Neuronal stem cell (in vitro differentiated cells): ENCODE measurements around the gene SCNN1B.
A peak's percentile ranks its signal among the peaks of the same experiment; 100 is the strongest.

Source experiments
- DNase-seq: peaks from one replicate; pipeline ENCODE4 v3.0.0-alpha.2; 2013; ENCODE audit warnings: low spot score
- H2AFZ ChIP-seq: one replicate; pipeline ENCODE4 v1.6.1; 2013; ENCODE audit warnings: mild to moderate bottlenecking, low read length, inconsistent platforms
- H2AK5ac ChIP-seq: 2 replicates; pipeline ENCODE4 v1.6.1; 2013; ENCODE audit warnings: low read depth, mild to moderate bottlenecking, inconsistent platforms, low read length, moderate library complexity, mixed read lengths
- H2BK120ac ChIP-seq: 2 replicates; pipeline ENCODE4 v1.6.1; 2013; ENCODE audit warnings: low read depth, mild to moderate bottlenecking, inconsistent platforms, low read length, moderate library complexity, mixed read lengths
- H2BK12ac ChIP-seq: one replicate; pipeline ENCODE4 v1.6.1; 2013; ENCODE audit warnings: low read length, inconsistent platforms
- H2BK15ac ChIP-seq: 2 replicates; pipeline ENCODE4 v1.6.1; 2013; ENCODE audit warnings: mild to moderate bottlenecking, low read length, inconsistent platforms, mixed read lengths
- H2BK5ac ChIP-seq: one replicate; pipeline ENCODE4 v1.6.1; 2013; ENCODE audit warnings: inconsistent platforms, mild to moderate bottlenecking, low read length, moderate library complexity
- H3K14ac ChIP-seq: one replicate; pipeline ENCODE4 v1.6.1; 2013; ENCODE audit warnings: low read length, inconsistent platforms
- H3K18ac ChIP-seq: 2 replicates; pipeline ENCODE4 v1.6.1; 2013; ENCODE audit warnings: low read length, inconsistent platforms
- H3K23ac ChIP-seq: 2 replicates; pipeline ENCODE4 v1.6.1; 2013; ENCODE audit warnings: low read depth, mild to moderate bottlenecking, mixed read lengths, low read length, inconsistent platforms; ENCODE audit not compliant: poor library complexity
- H3K27ac ChIP-seq: replicated peaks from 3 replicates; pipeline ENCODE4 v1.5.1; 2013; ENCODE audit warnings: low read length, inconsistent platforms
- H3K27me3 ChIP-seq, 3 experiments: 2 replicates each; pipeline ENCODE4 v1.6.1; 2013; ENCODE audit warnings: low read length in 3 of 3, mild to moderate bottlenecking in 2 of 3, inconsistent platforms in 1 of 3, low read depth in 1 of 3, mixed read lengths in 1 of 3, moderate library complexity in 1 of 3; ENCODE audit not compliant: control insufficient read depth in 3 of 3, insufficient read depth in 3 of 3
- H3K36me3 ChIP-seq, 2 donors: replicated peaks in 1 of 2; 2 replicates each; pipeline ENCODE4 v1.6.1; 2013; ENCODE audit warnings: low read length in 2 of 2; ENCODE audit not compliant: control insufficient read depth in 2 of 2, insufficient read depth in 2 of 2
- H3K4ac ChIP-seq: 2 replicates; pipeline ENCODE4 v1.6.1; 2013; ENCODE audit warnings: inconsistent platforms, mild to moderate bottlenecking, low read length, moderate library complexity
- H3K4me1 ChIP-seq, 2 donors: 1 replicate in 1 of 2; 2 replicates in 1 of 2; pipeline ENCODE4 v1.6.1; 2013; ENCODE audit warnings: low read length in 2 of 2, low read depth in 1 of 2; ENCODE audit not compliant: control insufficient read depth in 2 of 2, insufficient read depth in 1 of 2
- H3K4me2 ChIP-seq: one replicate; pipeline ENCODE4 v1.6.1; 2013; ENCODE audit warnings: mild to moderate bottlenecking, low read length, inconsistent platforms; ENCODE audit not compliant: insufficient read depth, poor library complexity, severe bottlenecking
- H3K4me3 ChIP-seq, 2 donors: 2 replicates each; pipeline ENCODE4 v1.5.1; 2013; ENCODE audit warnings: low read length in 2 of 2, mild to moderate bottlenecking in 2 of 2, inconsistent platforms in 1 of 2, moderate library complexity in 1 of 2
- H3K79me1 ChIP-seq: one replicate; pipeline ENCODE4 v1.6.1; 2013; ENCODE audit warnings: low read depth, mild to moderate bottlenecking, inconsistent platforms, low read length, moderate library complexity
- H3K9ac ChIP-seq: one replicate; pipeline ENCODE4 v1.6.1; 2013; ENCODE audit warnings: mild to moderate bottlenecking, low read depth, low read length, inconsistent platforms; ENCODE audit not compliant: poor library complexity
- H3K9me3 ChIP-seq, 2 donors: replicated peaks in 1 of 2; 2 replicates each; pipeline versions ENCODE3 to v1.6.1; 2013; ENCODE audit warnings: low read length in 2 of 2, mild to moderate bottlenecking in 2 of 2, inconsistent platforms in 1 of 2, low read depth in 1 of 2, mixed read lengths in 1 of 2, moderate library complexity in 1 of 2; ENCODE audit not compliant: control insufficient read depth in 2 of 2, insufficient read depth in 1 of 2
- H4K8ac ChIP-seq: one replicate; pipeline ENCODE4 v1.6.1; 2013; ENCODE audit warnings: low read depth, mild to moderate bottlenecking, inconsistent platforms, low read length, moderate library complexity
- H4K91ac ChIP-seq: one replicate; pipeline ENCODE4 v1.6.1; 2013; ENCODE audit warnings: low read length, low read depth, mild to moderate bottlenecking, inconsistent platforms; ENCODE audit not compliant: poor library complexity
- WGBS, 2 donors: extraction: QIAGEN DNeasy Blood & Tissue Kit; methylation state at CpG; one replicate each; pipeline ENCODE4 v1.1.7; 2013; ENCODE audit warnings: missing lambda C conversion rate in 2 of 2, mixed read lengths in 1 of 2; ENCODE audit not compliant: insufficient read length in 2 of 2, insufficient replicate concordance in 1 of 2; ENCODE audit errors: extremely low coverage in 2 of 2; 5-methylcytosine and 5-hydroxymethylcytosine counted together

SCNN1B gene

DNA sequence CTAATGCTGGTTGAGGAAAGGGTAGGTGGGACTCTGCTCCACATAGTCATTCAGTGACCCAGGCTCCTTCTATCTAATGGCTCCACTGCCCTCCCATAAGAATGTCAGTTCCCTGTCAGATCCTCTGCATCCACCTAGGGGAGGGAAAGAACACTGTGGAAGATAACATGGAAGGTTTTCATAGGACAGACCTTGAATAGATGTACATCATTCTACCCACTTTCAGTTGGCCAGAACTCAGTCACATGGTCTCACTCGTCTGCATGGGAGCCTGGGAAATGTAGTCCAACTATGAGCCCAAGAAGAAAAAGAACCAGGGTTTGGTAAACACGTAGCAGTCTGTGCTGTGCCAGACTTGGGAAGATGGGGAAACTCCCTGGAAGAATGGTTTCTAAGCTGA lies 27.1 kb upstream of the SCNN1B start:
- Histone ChIP-seq H3K4me1 (peaks cover 2 to 3% of the 10 kb centered on the region in 2 donors), H3K36me3 (no peaks in the 10 kb centered on the region), H4K8ac (no peak overlapping the region), H2BK5ac (no peak overlapping the region), H3K18ac (no peak overlapping the region), H2AFZ (no peak overlapping the region), H3K4me2 (no peak overlapping the region), H2BK120ac (no peak overlapping the region), H4K91ac (no peak overlapping the region), H3K79me1 (no peaks in the 10 kb centered on the region), H3K4ac (no peak overlapping the region), H3K4me3 (no peak overlapping the region), H3K14ac (no peak overlapping the region), H3K23ac (no peak overlapping the region), H3K27ac (no peak overlapping the region), H2BK15ac (no peak overlapping the region), H2BK12ac (no peak overlapping the region), H3K9me3 (peaks cover 0 to 1% of the 10 kb centered on the region in 2 donors), H3K27me3 (no peaks in the 10 kb centered on the region), H2AK5ac (no peak overlapping the region), H3K9ac (no peak overlapping the region)
- DNase-seq = no peak
- WGBS, 2 donors = no CpG with 5 or more reads among the region's 2 CpGs

DNA sequence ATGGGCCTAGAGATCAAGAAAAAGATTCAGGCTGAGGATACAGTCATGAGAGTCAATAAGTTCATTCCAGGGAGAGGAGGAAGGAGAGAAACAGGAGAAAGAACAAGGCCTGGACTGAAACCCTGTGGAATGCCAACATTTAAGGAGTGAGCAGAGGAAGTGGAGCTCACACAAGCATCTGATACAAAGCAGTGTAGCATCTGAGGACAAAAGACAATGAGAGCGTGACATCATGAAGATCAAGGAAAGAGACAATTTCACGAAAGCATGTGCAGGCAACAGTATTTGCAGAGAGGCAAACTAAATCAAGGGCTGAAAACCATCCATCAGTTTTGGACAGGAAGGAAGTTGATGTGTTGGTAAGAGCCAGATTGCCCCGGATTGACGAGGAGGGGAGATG lies 25.3 kb upstream of the SCNN1B start:
- H3K27me3 ChIP-seq = no peaks in the 10 kb centered on the region
- H3K9ac ChIP-seq = no peak overlapping the region
- no peak overlapping the region for H2AFZ ChIP-seq
- no peak overlapping the region for H3K4me2 ChIP-seq
- H3K36me3 ChIP-seq = no peaks in the 10 kb centered on the region
- no peaks in the 10 kb centered on the region for H3K79me1 ChIP-seq
- H3K23ac ChIP-seq = no peak overlapping the region
- no CpG with 5 or more reads among the region's 4 CpGs for WGBS, 2 donors
- H3K4me1 ChIP-seq = peaks cover 3% of the 10 kb centered on the region in 2 donors
- no peak for DNase-seq
- H2BK5ac ChIP-seq = no peak overlapping the region
- H2AK5ac ChIP-seq = no peak overlapping the region
- no peak overlapping the region for H3K14ac ChIP-seq
- no peak overlapping the region for H3K4ac ChIP-seq
- no peak overlapping the region for H3K4me3 ChIP-seq
- no peak overlapping the region for H2BK15ac ChIP-seq
- no peak overlapping the region for H2BK120ac ChIP-seq
- H4K8ac ChIP-seq = no peak overlapping the region
- no peak overlapping the region for H4K91ac ChIP-seq
- no peak overlapping the region for H2BK12ac ChIP-seq
- no peak overlapping the region for H3K18ac ChIP-seq
- peaks cover 0 to 1% of the 10 kb centered on the region in 2 donors for H3K9me3 ChIP-seq
- H3K27ac ChIP-seq = no peak overlapping the region

DNA sequence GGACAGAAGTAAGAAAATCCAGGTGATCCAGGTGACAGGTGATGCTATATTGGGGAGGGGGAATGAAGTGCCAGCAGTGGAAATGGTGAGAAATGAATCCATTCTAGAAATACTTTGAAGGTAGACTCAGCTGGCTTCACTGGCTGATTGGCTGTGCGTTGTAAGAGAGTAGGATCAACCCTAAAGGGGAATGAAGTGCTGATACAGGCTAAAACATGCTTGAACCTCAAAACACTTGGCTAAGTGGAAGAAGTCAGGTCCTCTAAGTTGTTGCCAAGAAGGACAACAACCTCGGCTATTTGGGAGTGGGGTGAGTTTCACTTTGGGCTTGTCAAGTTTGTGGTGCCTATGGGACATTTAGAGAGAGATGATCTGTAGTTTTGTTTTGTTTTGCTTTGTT lies 24.1 kb upstream of the SCNN1B start:
- WGBS, 2 donors = no CpG with 5 or more reads among the region's 2 CpGs

DNA sequence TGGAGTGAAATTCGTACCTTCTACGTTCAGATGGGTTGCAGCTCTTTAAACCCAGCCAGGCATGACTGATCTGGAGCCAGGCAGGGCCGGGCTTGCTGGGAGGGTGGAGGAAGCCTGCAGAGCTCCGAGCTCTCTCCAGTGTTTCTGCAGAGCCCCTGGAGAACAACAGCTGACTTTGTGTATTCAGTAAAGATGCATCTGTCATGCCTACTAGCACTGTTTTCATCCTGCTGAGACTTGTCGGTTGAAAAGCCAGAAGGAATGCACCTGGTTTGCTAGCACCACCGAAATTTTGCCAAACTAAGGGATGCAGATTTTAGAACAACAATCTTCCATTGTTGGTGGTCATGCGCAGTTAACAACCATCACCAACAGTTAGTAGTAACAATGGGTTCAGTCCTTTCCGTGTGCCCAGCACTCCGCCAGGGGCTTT lies 22.4 kb upstream of the SCNN1B start:
- H3K14ac ChIP-seq = no peak overlapping the region
- peaks cover 3% of the 10 kb centered on the region in 2 donors for H3K4me1 ChIP-seq
- WGBS, 2 donors = no CpG with 5 or more reads among the region's 9 CpGs
- no peak overlapping the region for H3K9ac ChIP-seq
- DNase-seq = peak; percentile 20
- H2BK12ac ChIP-seq = no peak overlapping the region
- H3K4me3 ChIP-seq = no peak overlapping the region
- no peaks in the 10 kb centered on the region for H3K79me1 ChIP-seq
- H2BK120ac ChIP-seq = no peak overlapping the region
- H2AK5ac ChIP-seq = no peak overlapping the region
- no peak overlapping the region for H3K23ac ChIP-seq
- H3K4me2 ChIP-seq = no peak overlapping the region
- H3K27ac ChIP-seq = peak overlapping the region; percentile 47
- H3K4ac ChIP-seq = no peak overlapping the region
- no peak overlapping the region for H2BK5ac ChIP-seq
- H2BK15ac ChIP-seq = no peak overlapping the region
- H4K91ac ChIP-seq = no peak overlapping the region
- no peak overlapping the region for H4K8ac ChIP-seq
- no peak overlapping the region for H3K18ac ChIP-seq
- H3K27me3 ChIP-seq = no peaks in the 10 kb centered on the region
- H3K9me3 ChIP-seq = peaks cover 0 to 1% of the 10 kb centered on the region in 2 donors
- no peaks in the 10 kb centered on the region for H3K36me3 ChIP-seq
- peak overlapping the region; percentile 70 for H2AFZ ChIP-seq

More for the DNA sequence above, 24.1 kb upstream of the SCNN1B start:
- Histone ChIP-seq H2AK5ac (no peak overlapping the region), H3K4me3 (no peak overlapping the region), H3K27me3 (no peaks in the 10 kb centered on the region), H3K4ac (no peak overlapping the region), H3K27ac (no peak overlapping the region), H4K91ac (no peak overlapping the region), H4K8ac (no peak overlapping the region), H3K14ac (no peak overlapping the region), H2BK15ac (no peak overlapping the region), H3K4me1 (peaks cover 3% of the 10 kb centered on the region in 2 donors), H3K36me3 (no peaks in the 10 kb centered on the region), H2BK12ac (no peak overlapping the region), H3K9ac (no peak overlapping the region), H3K18ac (no peak overlapping the region), H3K79me1 (no peaks in the 10 kb centered on the region), H3K9me3 (peaks cover 0 to 1% of the 10 kb centered on the region in 2 donors), H3K23ac (no peak overlapping the region), H2BK5ac (no peak overlapping the region), H2BK120ac (no peak overlapping the region), H3K4me2 (no peak overlapping the region), H2AFZ (no peak overlapping the region)
- no peak for DNase-seq
